IPS-18a (cell line): ENCODE measurements around the gene PDE9A.

Source experiments
- H3K27ac ChIP-seq: one replicate; pipeline ENCODE4 v1.5.1; 2013; ENCODE audit warnings: low read length
- H3K27me3 ChIP-seq: one replicate; pipeline ENCODE4 v1.6.1; 2013; ENCODE audit warnings: mild to moderate bottlenecking, low read length; ENCODE audit not compliant: control insufficient read depth, insufficient read depth
- H3K36me3 ChIP-seq: one replicate; pipeline ENCODE4 v1.6.1; 2013; ENCODE audit warnings: low read depth, low read length; ENCODE audit not compliant: control insufficient read depth
- H3K4me1 ChIP-seq: one replicate; pipeline ENCODE4 v1.6.1; 2013; ENCODE audit warnings: low read depth, low read length; ENCODE audit not compliant: control insufficient read depth
- H3K4me3 ChIP-seq: one replicate; pipeline ENCODE4 v1.5.1; 2013; ENCODE audit warnings: low read length
- H3K9ac ChIP-seq: one replicate; pipeline ENCODE4 v1.6.1; 2013; ENCODE audit warnings: mild to moderate bottlenecking, low read length, moderate library complexity
- H3K9me3 ChIP-seq: one replicate; pipeline ENCODE4 v1.6.1; 2013; ENCODE audit warnings: low read depth, low read length; ENCODE audit not compliant: control insufficient read depth

PDE9A gene

GRCh38 chr21:42763581-42764442, 110.4 kb downstream of the PDE9A start:
- H3K27me3 ChIP-seq, result no peaks in the 10 kb centered on the region
- no peaks in the 10 kb centered on the region for H3K9me3 ChIP-seq
- no peak overlapping the region for H3K4me3 ChIP-seq
- H3K9ac ChIP-seq, result no peak overlapping the region
- peaks cover 41% of the 10 kb centered on the region for H3K36me3 ChIP-seq
- no peak overlapping the region for H3K27ac ChIP-seq
- H3K4me1 ChIP-seq, result no peaks in the 10 kb centered on the region

GRCh38 chr21:42764443-42764760, 111.0 kb downstream of the PDE9A start:
- no peaks in the 10 kb centered on the region for H3K9me3 ChIP-seq
- no peaks in the 10 kb centered on the region for H3K27me3 ChIP-seq
- no peak overlapping the region for H3K9ac ChIP-seq
- no peaks in the 10 kb centered on the region for H3K4me1 ChIP-seq
- H3K27ac ChIP-seq, result no peak overlapping the region
- H3K36me3 ChIP-seq, result peaks cover 47% of the 10 kb centered on the region
- no peak overlapping the region for H3K4me3 ChIP-seq

GRCh38 chr21:42764883-42765282, 111.5 kb downstream of the PDE9A start:
- no peaks in the 10 kb centered on the region for H3K4me1 ChIP-seq
- H3K4me3 ChIP-seq, result no peak overlapping the region
- H3K9me3 ChIP-seq, result no peaks in the 10 kb centered on the region
- no peaks in the 10 kb centered on the region for H3K27me3 ChIP-seq
- no peak overlapping the region for H3K27ac ChIP-seq
- H3K9ac ChIP-seq, result no peak overlapping the region
- H3K36me3 ChIP-seq, result peaks cover 51% of the 10 kb centered on the region

- Histone ChIP-seq H3K36me3 (peaks cover 59% of the 10 kb centered on the region), H3K9ac (no peak overlapping the region), H3K4me3 (no peak overlapping the region), H3K9me3 (no peaks in the 10 kb centered on the region), H3K4me1 (no peaks in the 10 kb centered on the region), H3K27ac (no peak overlapping the region), H3K27me3 (no peaks in the 10 kb centered on the region)
Observed at GRCh38 chr21:42765656-42766055, 112.2 kb downstream of the PDE9A start.

GRCh38 chr21:42766739-42767560, 113.5 kb downstream of the PDE9A start:
- H3K36me3 ChIP-seq, result peaks cover 71% of the 10 kb centered on the region
- no peak overlapping the region for H3K9ac ChIP-seq

GRCh38 chr21:42767561-42767835, 114.1 kb downstream of the PDE9A start:
- no peak overlapping the region for H3K4me3 ChIP-seq
- H3K27me3 ChIP-seq, result no peaks in the 10 kb centered on the region
- no peak overlapping the region for H3K9ac ChIP-seq
- peaks cover 75% of the 10 kb centered on the region for H3K36me3 ChIP-seq
- no peaks in the 10 kb centered on the region for H3K4me1 ChIP-seq
- H3K9me3 ChIP-seq, result no peaks in the 10 kb centered on the region
- no peak overlapping the region for H3K27ac ChIP-seq

More at GRCh38 chr21:42766739-42767560, 113.5 kb downstream of the PDE9A start:
- no peaks in the 10 kb centered on the region for H3K27me3 ChIP-seq
- H3K4me1 ChIP-seq, result no peaks in the 10 kb centered on the region
- H3K27ac ChIP-seq, result no peak overlapping the region
- no peaks in the 10 kb centered on the region for H3K9me3 ChIP-seq
- no peak overlapping the region for H3K4me3 ChIP-seq

GRCh38 chr21:42768324-42769121, 115.1 kb downstream of the PDE9A start:
- H3K9ac ChIP-seq, result no peak overlapping the region
- no peaks in the 10 kb centered on the region for H3K9me3 ChIP-seq
- no peaks in the 10 kb centered on the region for H3K27me3 ChIP-seq
- no peak overlapping the region for H3K27ac ChIP-seq
- peaks cover 76% of the 10 kb centered on the region for H3K36me3 ChIP-seq
- H3K4me3 ChIP-seq, result no peak overlapping the region
- no peaks in the 10 kb centered on the region for H3K4me1 ChIP-seq

- H3K27me3 ChIP-seq, result no peaks in the 10 kb centered on the region
- H3K4me3 ChIP-seq, result no peak overlapping the region
- no peaks in the 10 kb centered on the region for H3K4me1 ChIP-seq
- no peak overlapping the region for H3K9ac ChIP-seq
- H3K9me3 ChIP-seq, result no peaks in the 10 kb centered on the region
- H3K36me3 ChIP-seq, result peaks cover 68% of the 10 kb centered on the region
- H3K27ac ChIP-seq, result no peak overlapping the region
Observed at GRCh38 chr21:42769183-42769819, 115.9 kb downstream of the PDE9A start.

GRCh38 chr21:42769820-42770716, 116.6 kb downstream of the PDE9A start:
- H3K27me3 ChIP-seq, result no peaks in the 10 kb centered on the region
- no peak overlapping the region for H3K9ac ChIP-seq
- no peaks in the 10 kb centered on the region for H3K9me3 ChIP-seq
- peaks cover 63% of the 10 kb centered on the region for H3K36me3 ChIP-seq
- no peak overlapping the region for H3K27ac ChIP-seq
- H3K4me1 ChIP-seq, result no peaks in the 10 kb centered on the region
- no peak overlapping the region for H3K4me3 ChIP-seq

- Histone ChIP-seq H3K27me3 (no peaks in the 10 kb centered on the region), H3K4me1 (no peaks in the 10 kb centered on the region), H3K4me3 (no peak overlapping the region), H3K9me3 (no peaks in the 10 kb centered on the region), H3K36me3 (peaks cover 60% of the 10 kb centered on the region), H3K9ac (no peak overlapping the region), H3K27ac (no peak overlapping the region)
Observed at GRCh38 chr21:42770717-42771502, 117.5 kb downstream of the PDE9A start.
